Gastroesophageal sphincter (tissue), 3 donors: Measurements from ENCODE around the gene ASTL.

Experiments
- EP300 ChIP-seq: sonication (generic); formaldehyde crosslinking; IDR thresholded peaks from one replicate; pipeline ENCODE4 v1.6.1; 2017; ENCODE audit warnings: antibody characterized with exemption, mild to moderate bottlenecking
- TF ChIP-seq, protein P1 (sequence below), 4 experiments: fragments of 200-600 bp in 2 of 4; fragments of 450-650 bp in 2 of 4; sonication (generic) in 1 of 4; IDR thresholded peaks; one replicate each; pipeline ENCODE4 v1.5.1; 2017 to 2019; ENCODE audit warnings: antibody characterized with exemption in 4 of 4, mild to moderate bottlenecking in 2 of 4, moderate library complexity in 2 of 4

DNA sequence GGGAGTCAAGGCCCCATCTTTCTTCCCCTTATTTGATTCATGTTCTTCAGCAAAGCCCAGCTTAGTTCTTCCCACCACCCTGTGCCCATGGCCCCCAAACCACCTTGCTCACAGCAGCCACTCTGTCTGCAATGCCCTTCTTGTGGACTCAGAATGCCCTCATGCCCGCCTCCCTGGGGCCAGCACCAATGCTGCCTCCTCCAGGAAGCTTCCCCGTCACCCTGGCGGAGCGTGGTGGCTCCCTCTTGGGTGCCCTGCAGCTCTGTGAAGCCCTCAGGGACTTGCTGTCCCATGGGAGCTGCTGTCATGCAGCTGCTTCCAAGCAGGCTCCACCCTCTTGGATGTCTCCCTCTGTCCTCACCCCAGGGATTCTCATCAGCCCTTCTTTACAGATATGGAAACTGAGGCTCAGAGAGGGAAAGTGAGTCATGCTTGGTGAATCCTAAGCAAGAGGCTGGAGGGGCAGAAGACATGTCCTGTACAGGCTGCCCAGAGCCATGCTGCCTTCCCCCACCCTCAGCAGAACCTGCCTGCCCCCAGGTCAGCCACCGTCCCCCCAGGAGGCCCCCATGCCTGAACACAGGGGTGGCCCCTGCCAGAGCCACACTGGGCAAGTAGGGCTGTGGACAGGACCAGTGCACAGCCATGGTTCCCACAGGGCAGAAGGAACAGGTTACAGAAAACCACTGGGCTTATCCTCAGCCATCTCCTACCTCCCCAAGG is 18.8 kb upstream of the ASTL start:
- TF ChIP-seq, protein P1, sequence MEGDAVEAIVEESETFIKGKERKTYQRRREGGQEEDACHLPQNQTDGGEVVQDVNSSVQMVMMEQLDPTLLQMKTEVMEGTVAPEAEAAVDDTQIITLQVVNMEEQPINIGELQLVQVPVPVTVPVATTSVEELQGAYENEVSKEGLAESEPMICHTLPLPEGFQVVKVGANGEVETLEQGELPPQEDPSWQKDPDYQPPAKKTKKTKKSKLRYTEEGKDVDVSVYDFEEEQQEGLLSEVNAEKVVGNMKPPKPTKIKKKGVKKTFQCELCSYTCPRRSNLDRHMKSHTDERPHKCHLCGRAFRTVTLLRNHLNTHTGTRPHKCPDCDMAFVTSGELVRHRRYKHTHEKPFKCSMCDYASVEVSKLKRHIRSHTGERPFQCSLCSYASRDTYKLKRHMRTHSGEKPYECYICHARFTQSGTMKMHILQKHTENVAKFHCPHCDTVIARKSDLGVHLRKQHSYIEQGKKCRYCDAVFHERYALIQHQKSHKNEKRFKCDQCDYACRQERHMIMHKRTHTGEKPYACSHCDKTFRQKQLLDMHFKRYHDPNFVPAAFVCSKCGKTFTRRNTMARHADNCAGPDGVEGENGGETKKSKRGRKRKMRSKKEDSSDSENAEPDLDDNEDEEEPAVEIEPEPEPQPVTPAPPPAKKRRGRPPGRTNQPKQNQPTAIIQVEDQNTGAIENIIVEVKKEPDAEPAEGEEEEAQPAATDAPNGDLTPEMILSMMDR (IDR thresholded peaks at IDR 0.05), result no peak
- no peak for TF ChIP-seq EP300
